Stimulated activated CD8-positive, alpha-beta memory T cell treated with anti-CD3 and anti-CD28 coated beads, Interleukin-15, amount 100 ng/mL, for 1 hour (primary cell): ENCODE data around the gene DDTL.
A peak's percentile ranks its signal among the peaks of the same experiment; 100 is the strongest.
"Not testable (repeated sequence)": the region's sequence is repeated elsewhere in the genome, so short reads cannot be mapped to it uniquely, and the experiment has no call there.

Experiments used
- DNase-seq: peaks from one replicate; pipeline ENCODE4 v3.0.0-alpha.2; 2020; ENCODE audit warnings: low read depth

DDTL gene

DNA sequence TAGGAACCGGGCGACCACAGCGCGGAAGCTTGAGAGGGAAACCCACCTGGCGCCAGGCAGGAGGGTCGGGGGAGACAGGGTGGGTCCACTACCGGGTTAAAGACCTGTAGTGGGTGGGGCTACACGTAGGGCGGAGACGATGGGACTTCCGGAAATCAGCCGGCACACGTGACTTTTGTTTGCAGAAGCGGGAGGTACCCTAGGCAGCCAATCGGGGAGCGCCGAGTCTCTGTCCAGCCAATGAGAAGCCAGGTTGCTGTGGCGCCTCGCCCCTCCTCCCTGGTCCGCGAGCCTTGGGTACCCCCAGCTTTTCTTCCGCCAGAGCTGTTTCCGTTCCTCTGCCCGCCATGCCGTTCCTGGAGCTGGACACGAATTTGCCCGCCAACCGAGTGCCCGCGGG is at the start of gene DDTL:
DDTL (plus strand) TSS at position 321 of the 400 bp plus-strand sequence; CDS start at position 348, 27 bp downstream.
- not testable (repeated sequence) for DNase-seq

DNA sequence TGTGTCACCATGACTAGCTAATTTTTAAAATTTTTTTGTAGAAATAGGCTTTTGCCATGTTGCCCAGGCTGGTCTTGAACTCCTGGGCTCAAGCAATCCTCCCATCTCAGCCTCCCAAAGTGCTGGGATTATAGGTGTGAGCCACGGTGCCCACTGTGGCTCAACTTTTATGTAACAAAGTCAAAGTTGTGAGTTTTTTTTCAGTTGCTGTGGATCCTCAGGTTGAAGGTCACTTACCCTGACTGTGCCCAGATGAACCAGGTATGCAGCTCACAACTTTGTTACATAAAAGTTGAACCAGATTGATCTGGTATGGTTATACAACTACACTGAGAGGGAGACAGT is 46.4 kb upstream of the DDTL start:
- not testable (repeated sequence) for DNase-seq

DNA sequence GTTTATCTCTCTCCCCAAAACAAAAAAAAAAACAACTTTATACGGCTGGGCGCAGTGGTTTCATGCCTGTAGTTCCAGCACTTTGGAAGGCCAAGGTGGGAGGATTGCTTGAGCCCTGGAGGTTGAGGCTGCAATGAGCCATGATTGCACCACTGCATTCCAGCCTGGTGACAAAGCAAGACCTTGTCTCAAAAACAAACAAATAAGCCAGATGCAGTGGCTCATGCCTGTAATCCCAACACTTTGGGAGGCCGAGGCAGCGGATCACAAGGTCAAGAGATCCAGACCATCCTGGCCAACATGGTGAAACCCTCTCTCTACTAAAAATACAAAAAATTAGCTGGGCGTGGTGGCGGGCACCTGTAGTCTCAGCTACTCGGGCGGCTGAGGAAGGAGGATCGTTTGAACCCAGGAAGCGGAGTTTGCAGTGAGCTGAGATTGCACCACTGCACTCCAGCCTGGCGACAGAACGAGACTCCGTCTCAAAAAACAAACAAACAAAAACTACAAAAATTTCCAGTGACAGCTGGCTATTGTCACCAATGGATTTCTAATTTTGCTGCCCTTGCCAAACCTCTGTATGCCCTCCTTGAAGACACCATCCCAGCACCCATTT is 45.0 kb upstream of the DDTL start:
- DNase-seq, result not testable (repeated sequence)

DNA sequence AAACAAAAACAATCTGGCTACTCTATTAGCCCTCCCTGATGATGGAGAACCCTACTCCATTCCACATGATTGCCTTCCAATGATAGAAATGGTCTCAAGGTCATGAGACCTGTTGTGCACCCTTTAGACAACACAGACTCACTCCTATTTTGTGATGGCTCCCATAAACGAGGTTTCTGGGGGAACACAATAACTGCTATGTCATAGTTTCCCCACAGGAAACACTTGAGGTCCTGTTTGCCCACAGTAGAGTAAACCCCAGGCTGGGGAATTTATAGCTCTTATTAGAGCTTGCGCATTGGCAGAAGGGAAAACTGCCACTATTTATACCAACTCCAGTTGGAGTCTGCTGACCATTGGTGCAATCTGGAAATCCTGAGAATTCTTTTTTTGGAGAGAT is 43.8 kb upstream of the DDTL start:
- DNase-seq, result no peak

DNA sequence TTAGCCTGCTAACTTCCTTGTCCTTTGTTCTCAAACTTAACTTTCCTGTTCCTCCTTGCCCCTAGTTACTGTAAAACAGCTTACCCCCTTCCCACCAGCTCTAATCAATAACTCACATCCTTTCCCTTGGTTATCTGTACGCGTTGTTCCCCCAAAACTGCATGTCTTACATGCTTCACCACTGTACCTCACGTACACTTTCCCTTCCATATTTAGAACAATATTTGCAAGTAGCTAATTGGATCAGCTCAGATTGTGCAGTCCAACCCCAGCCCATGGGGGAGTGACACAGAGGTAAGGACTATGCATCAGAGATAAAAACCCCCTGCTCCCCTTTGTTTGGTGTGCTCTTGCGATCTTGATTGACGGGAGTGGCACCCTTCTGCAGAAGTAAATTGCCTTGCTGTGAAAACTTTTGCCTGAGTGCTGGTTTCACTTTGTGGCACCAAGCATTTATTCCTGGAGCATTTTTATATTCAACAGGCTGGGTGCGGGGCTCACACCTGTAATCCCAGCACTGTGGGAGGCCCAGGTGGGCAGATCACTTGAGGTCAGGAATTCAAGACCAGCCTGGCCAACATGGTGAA is 41.6 kb upstream of the DDTL start:
- no peak for DNase-seq

DNA sequence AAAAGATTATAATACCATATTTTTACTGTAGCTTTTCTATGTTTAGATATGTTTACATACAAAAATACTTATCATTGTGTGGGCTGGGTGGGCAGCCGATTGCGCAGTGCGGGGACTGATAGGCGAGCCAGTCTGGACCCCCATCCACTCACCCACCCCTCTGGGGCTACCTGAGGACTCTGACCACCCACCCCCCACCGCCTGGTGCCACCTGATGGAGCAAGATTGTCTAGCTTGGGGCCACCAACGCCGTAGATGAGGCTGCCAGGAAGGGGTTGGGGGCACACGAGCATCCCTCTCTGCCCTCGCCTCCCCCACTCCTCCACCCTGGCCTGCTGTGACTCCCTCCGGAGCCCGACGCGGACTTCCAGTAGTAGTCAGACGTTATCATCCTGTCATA is 40.1 kb upstream of the DDTL start:
- no peak for DNase-seq

DNA sequence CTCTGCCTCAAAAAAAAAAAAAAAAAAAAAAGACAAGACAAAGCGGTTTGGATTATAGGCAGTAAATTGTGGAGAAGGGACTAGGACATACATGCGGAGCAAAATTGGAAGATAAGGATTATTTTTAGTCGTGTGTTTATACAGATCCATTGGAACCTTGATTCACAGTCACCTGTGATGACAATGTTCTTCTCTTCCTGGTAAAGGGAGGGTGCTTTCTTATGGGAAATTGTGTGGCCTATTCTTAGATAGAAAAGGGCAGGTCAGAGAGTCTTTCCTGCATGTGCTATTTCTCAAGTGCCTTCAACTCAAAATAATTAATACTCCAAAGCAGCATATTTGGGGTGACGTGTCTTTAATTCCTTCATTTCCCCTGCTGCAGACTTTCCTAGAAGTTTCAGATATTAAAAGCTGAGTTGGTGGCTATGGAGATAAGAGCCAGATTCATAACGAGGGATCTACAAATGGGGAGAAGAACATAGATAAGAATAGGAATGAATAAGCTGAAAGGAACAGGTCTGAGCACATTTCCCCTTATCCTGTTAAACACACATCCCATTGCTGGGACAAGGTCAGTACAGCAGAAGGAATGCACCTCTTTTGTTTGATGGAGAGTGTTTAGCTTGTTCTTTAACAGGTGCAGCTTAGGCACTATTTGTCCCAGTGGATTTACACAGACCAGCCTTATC is 28.2 kb upstream of the DDTL start:
- no peak for DNase-seq

DNA sequence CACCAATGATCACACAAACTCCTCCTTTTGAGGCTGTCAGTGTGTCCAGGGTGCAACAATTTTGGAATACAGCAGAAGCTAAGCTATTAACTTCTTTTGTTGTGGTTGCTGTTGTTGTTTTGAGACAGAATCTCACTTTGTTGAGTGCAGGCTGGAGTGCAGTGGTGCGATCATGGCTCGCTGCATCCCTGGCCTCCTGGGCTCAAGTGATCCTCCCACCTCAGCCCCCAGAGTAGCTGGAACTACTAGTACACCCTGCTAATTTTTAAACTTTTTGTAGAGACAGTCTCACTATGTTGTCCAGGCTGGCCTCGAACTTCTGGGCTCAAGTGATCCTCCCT is 27.7 kb upstream of the DDTL start:
- no peak for DNase-seq

DNA sequence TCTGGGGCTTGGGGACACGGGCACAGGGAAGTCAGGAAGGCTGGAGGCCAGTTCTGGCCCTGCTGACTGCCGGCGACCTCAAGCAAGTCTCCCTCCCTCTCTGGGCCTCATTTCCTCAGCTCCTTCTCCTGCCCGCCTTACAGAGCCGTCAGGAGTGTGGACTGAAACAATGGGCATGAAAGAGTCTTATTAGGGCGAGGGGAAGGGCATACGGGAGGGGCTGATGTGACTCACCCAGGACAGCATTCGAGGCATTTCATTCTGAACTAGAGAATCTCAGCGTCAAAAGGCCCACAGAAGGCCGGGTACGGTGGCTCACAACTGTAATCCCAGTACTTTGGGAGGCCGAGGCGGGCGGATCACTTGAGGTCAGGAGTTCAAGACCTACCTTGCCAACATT is 26.5 kb upstream of the DDTL start:
- not testable (repeated sequence) for DNase-seq

DNA sequence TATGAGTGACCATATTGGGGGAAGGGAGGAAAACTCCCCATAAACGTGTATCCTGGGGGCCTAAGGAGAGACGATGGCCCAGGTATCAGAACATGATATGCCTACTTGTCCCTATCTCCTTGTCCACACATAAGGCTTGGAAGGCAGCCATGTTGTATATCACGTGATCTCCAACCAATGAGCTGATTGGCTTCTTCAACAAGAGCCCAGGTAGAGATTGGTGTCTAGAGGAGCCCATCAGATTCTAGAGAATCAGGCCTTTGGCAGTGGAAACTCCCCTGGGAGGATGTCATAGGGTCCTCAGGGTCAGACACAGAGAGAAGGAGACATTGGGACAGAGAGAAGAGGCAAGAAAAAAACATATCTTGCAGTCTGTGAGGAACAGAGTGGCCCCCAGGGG is 19.3 kb upstream of the DDTL start:
- DNase-seq, result not testable (repeated sequence)

DNA sequence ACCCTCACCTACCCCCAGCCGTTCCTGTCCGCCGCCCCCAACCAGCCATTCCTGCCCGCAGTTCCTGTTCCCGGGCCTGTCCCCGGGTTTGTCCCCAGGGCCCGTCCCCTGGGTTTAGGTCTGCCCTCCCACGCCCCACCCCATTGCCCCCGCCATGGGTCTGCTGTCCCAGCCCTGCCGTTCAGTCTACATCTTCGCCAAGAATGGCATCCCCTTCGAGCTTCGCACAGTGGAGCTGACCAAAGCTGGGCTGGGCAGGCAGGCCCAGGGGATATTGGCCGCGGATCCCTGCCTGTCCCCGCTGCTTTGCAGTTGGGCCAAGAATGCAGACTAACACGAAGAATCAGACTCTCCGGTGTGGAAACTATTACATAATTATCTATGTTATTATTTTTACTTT is 16.9 kb upstream of the DDTL start:
- DNase-seq, result not testable (repeated sequence)

DNA sequence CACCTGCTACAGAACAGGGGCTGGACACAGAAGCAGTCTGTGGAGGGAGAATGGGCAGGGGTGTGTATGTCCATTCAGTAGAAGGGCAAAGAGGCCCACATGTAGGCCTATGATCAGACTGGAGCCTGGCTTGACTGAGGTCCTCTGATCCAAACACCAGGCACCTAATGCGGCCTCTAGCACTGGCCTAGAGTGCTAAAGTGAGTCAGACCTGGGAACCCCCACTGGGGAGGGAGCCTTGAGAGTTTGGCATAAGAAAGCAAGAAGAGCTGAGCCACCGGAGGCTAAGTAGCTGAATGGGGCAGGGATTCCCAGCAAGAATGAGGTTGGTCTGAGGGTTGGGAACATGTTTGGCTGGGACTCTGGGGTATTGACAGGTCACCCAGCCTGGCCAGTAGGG is 15.3 kb upstream of the DDTL start:
- not testable (repeated sequence) for DNase-seq

DNA sequence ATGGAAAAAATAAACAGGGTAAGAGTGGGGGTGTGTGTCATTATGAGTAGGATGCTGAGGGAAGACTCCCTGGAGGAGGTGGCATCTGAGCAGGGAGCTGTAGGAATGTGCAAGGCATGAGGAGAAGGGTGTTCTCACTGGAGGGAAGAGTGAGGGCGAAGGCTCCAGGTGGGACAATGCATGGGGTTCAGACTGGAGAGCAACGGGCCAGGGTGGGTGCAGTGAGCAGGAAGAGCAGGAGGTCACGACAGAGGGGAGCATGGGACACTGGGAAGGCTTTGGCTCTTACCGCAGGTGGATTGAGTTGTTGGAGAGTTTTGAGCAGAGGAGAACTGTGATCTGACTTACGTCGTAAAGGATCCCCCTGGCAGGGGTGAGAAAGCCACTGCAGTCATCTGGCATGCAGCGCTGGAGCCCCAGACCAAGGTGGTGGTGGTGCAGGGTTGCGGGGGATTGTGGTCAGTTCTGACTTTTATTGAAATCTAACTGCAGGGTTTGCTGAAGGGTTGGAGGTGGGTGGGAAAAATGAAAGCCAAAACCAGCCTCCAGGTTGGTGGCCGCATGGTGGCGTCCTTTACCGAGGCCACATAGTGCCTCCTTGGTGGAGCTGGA is 13.8 kb upstream of the DDTL start:
- not testable (repeated sequence) for DNase-seq

DNA sequence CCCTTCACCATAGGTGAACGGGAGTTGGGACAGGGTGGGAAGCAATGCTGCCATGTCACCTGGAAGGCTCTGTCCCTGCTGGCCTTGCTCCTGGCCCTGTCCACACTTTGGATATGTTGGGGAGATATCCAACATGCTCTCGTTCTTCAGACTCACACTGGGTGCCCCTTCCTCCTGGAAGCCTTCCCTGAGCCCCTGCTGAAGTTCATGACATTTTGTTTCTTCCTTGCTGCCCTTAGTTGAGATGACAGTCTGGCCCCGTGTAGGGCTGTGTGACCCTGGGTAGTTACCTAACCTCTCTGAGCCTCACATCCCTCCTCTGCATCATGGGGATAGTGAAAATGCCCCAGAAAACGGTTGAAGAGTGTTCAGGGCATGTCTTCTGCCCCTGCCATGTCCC is 13.2 kb upstream of the DDTL start:
- DNase-seq, result not testable (repeated sequence)

DNA sequence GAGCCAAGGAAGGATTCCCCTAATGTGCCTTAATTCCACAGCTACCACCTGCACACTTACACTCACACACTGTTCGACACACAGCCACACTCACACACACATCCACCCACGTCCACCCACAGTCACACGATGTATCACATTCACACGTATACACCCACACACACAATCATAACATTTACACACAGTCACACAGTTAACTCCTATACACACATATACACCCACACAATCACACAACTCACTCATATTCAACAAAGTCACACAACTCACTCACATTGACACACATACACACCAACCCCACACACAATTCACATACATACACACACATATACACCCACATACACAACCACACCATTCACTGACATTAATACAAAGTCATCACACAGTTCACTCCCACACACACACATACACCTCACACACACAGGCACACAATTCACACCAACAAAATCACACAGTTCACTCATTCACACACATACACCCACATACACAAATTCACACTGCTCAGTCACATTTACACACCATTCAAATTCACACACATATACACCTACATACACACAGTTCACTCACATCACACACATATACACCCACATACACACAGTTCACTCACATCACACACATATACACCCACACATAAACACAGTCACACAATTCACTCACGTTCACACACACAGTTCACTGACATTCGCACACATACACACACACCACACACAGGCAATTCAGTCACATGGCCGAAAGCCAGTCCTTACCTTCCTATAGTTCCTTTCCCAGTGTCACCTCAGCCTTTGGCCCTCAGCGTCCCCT is 12.3 kb upstream of the DDTL start:
- not testable (repeated sequence) for DNase-seq

DNA sequence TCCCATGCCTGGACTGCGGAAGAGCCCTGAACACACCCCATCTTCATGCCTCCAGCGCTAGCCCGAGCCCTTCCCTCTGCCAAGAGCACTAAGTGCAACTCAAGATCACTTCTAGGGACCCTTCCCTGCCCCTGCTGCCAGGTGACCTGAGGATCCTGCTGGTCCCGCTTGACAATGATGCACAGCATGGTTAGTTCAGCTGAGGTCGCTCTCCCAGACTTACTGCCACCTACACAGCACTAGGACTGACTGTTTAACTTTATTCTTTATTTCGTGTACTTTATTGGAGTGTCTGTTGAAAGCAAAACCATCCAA is 11.7 kb upstream of the DDTL start:
- DNase-seq, result not testable (repeated sequence)

DNA sequence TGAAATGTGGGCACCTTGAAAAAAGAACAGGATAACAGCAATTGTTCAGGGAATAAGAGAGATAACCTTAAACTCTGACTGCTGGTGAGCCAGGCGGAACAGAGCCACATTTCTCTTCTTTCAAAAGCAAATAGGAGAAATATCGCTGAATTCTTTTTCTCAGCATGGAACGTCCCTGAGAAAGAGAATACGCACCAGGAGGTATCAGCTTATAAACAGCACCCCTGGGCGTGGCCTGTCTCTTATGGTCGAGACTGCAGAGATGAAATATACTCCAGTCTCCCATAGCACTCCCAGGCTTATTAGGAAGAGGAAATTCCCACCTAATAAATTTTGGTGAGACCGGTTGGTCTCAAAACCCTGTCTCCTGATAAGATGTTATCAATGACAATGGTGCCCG is 10.8 kb upstream of the DDTL start:
- not testable (repeated sequence) for DNase-seq

DNA sequence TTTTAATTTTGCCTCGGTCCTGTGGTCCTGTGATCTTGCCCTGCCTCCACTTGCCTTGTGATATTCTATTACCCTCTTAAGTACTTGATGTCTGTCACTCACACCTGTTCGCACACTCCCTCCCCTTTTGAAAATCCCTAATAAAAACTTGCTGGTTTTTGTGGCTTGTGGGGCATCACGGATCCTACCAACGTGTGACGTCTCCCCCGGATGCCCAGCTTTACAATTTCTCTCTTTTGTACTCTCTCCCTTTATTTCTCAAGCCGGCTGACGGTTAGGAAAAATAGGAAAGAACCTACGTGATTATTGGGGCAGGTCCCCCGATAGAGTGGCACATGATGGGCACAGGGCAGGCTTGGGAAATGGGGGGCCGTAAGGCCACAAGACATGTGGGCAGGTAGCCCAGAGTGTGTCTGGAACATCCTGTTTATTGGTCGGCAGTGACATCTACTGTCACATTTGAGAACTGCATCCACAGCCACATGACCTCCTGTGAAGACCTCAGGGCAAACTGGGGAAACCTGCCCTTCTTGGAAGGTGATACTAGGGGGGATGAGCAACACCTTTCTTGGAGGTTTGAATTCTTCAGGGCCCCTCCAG is 10.3 kb upstream of the DDTL start:
- peak; percentile 78 for DNase-seq

DNA sequence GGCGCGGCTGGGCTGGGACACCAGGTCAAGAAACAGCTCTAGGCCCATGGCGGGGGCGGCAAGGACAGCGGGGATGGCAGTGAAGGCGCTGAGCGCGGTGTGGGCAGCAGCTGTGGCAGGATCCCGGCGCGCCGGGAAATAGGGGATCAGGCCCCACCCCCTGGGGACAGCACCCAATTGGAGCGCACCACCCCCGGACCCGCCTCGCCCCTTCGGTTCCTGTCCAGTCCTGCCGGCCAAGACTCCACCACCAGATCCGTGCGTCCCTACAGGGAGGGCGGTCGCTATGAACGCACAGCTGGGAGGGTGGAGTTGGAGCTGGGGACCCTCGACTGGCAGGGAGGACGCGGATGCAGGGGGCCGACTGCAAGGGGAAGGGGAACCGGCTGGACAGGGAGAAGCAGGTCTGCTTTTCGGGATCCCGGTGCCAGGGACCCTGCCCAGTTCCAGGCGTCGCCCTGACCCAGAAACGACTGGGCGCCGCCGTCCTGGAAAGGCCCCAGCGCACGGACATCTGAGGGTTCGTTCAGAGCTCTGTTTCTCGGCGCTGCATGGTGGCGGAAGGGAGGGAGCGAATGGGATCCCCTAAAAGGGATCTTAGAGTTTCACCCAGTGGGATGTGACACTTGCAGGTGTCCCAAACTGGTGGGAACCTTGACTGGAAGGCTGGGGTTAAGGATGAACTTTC is 5.5 kb upstream of the DDTL start, which contains the start of gene GSTT2B:
GSTT2B (minus strand) TSS at position 112 of the 688 bp plus-strand sequence; CDS start at position 48, 64 bp downstream.
- not testable (repeated sequence) for DNase-seq

DNA sequence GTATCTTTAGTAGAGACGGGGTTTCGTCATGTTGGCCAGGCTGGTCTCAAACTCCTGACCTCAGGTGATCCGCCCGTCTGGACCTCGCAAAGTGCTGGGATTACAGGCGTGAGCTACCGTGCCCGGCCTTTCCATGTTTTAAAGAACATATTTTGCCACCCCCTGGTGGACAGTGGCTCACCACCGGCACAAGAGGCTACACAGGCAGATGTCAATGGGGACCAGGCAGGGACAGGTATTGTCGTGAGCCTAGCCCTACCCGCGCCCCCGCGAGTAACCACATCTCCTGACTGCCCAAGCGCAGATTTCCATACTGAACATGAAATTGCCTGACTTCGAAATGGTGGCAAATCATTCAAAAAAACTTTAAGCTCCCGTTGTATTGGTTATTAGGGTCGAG is 594 bp upstream of the DDTL start:
- not testable (repeated sequence) for DNase-seq

DNA sequence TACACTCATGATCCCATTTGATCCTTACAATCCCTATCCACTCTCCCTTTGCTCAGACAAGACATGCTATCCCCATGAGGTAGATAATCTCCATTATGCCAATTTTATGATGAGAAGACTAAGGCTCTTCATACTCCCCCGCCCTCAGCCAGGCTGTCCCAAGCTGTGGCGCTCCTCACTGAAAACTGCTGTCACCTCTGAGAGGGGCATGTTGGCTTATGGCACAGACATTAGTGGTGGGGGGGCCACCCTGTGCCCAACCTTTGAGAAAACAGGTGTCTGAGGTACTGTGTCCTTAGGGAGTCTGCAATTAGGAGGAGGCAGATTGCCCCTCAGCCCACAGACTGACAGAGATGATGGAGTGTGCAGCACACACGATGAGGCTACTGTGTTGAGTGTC is 2.4 kb downstream of the DDTL start:
- no peak for DNase-seq
